Activated CD4-positive, alpha-beta T cell treated with anti-CD3 and anti-CD28 coated beads, Interleukin-2, amount 50 U/mL, for 4 hours (primary cell): Measurements from ENCODE around the gene TSR3.

Experiments
- DNase-seq, 2 experiments: peaks; one replicate each; pipeline ENCODE4 v3.0.0-alpha.2; 2020

TSR3 gene

GRCh38 chr16:1323296-1324239 lies 28.1 kb downstream of the TSR3 start:
- DNase-seq: no peak

- no peak for DNase-seq
These were observed 29.3 kb downstream of the TSR3 start for GRCh38 chr16:1322407-1322806.

- DNase-seq: no peak
These were observed 30.9 kb downstream of the TSR3 start for GRCh38 chr16:1320658-1321240.

- DNase-seq: no peak
These were observed 31.6 kb downstream of the TSR3 start for GRCh38 chr16:1320097-1320496.

GRCh38 chr16:1319041-1319440 lies 32.6 kb downstream of the TSR3 start:
- DNase-seq: no peak

- no peak for DNase-seq
These were observed 33.5 kb downstream of the TSR3 start for GRCh38 chr16:1318268-1318545.

- no peak for DNase-seq
These were observed 34.0 kb downstream of the TSR3 start for GRCh38 chr16:1317479-1318267.

GRCh38 chr16:1316033-1316405 lies 35.7 kb downstream of the TSR3 start:
- DNase-seq: no peak

GRCh38 chr16:1315081-1316032 lies 36.3 kb downstream of the TSR3 start:
- DNase-seq: no peak

- DNase-seq: no peak
These were observed 37.1 kb downstream of the TSR3 start for GRCh38 chr16:1314399-1315068.

- DNase-seq: no peak
These were observed 37.8 kb downstream of the TSR3 start for GRCh38 chr16:1313721-1314369.

GRCh38 chr16:1312903-1313302 lies 38.8 kb downstream of the TSR3 start:
- no peak for DNase-seq

GRCh38 chr16:1312467-1312816 lies 39.2 kb downstream of the TSR3 start:
- no peak for DNase-seq

- no peak for DNase-seq
These were observed 39.8 kb downstream of the TSR3 start for GRCh38 chr16:1311738-1312466.

- no peak for DNase-seq
These were observed 40.4 kb downstream of the TSR3 start for GRCh38 chr16:1311212-1311737.

GRCh38 chr16:1310832-1311200 lies 40.9 kb downstream of the TSR3 start:
- no peak for DNase-seq

- peak in 1 of 2 experiments; percentile 29 for DNase-seq
These were observed 41.5 kb downstream of the TSR3 start for GRCh38 chr16:1309888-1310831.

GRCh38 chr16:1308977-1309885 lies 42.4 kb downstream of the TSR3 start, which contains the start of gene UBE2I:
Gene UBE2I (plus strand): TSS chr16:1309636. CDS start chr16:1314031, 4,395 bp downstream.
- DNase-seq: peak; percentile 96
